Mesodermal cell (in vitro differentiated cells): ENCODE results near the gene UGT1A7.

Experiments
- H3K27ac ChIP-seq: 2 replicates; pipeline ENCODE4 v1.7.0; 2013; ENCODE audit warnings: mild to moderate bottlenecking, low read depth, low read length, moderate library complexity; ENCODE audit not compliant: severe bottlenecking
- H3K36me3 ChIP-seq: 2 replicates; pipeline ENCODE4 v1.7.1; 2013; ENCODE audit warnings: mild to moderate bottlenecking, low read length, moderate library complexity; ENCODE audit not compliant: control insufficient read depth, insufficient read depth
- H3K4me1 ChIP-seq: one replicate; pipeline ENCODE4 v1.7.1; 2013; ENCODE audit warnings: mild to moderate bottlenecking, low read length; ENCODE audit not compliant: insufficient read depth, control insufficient read depth, poor library complexity, severe bottlenecking
- H3K4me3 ChIP-seq: 2 replicates; pipeline ENCODE4 v1.7.0; 2013; ENCODE audit warnings: low read length, control low read depth, mild to moderate bottlenecking; ENCODE audit not compliant: insufficient read depth, poor library complexity, severe bottlenecking; ENCODE audit errors: extremely low read depth
- H3K9me3 ChIP-seq: 2 replicates; pipeline ENCODE4 v1.7.1; 2013; ENCODE audit warnings: mild to moderate bottlenecking, low read length, moderate library complexity; ENCODE audit not compliant: control insufficient read depth
- WGBS, 2 experiments: methylation state at CpG; one replicate each; pipeline ENCODE4 v1.1.5; 2013; ENCODE audit warnings: missing lambda C conversion rate in 2 of 2; ENCODE audit not compliant: insufficient coverage in 2 of 2; 5-methylcytosine and 5-hydroxymethylcytosine counted together

The UGT1A7 gene

GRCh38 chr2:233780771-233781170 lies 99.1 kb downstream of the UGT1A7 start:
- Histone ChIP-seq H3K9me3 (peaks cover 4% of the 10 kb centered on the region), H3K4me1 (no peaks in the 10 kb centered on the region), H3K4me3 (no peak overlapping the region), H3K27ac (no peak overlapping the region), H3K36me3 (no peaks in the 10 kb centered on the region)
- WGBS, 2 experiments, result no CpG with 5 or more reads among the region's 4 CpGs

- Histone ChIP-seq H3K36me3 (no peaks in the 10 kb centered on the region), H3K4me1 (no peaks in the 10 kb centered on the region), H3K27ac (no peak overlapping the region), H3K9me3 (no peaks in the 10 kb centered on the region), H3K4me3 (no peak overlapping the region)
- 91 to 94% methylated on average over 4 to 6 of the region's 7 CpGs for WGBS, 2 experiments
Measured at GRCh38 chr2:233789554-233789953, 107.9 kb downstream of the UGT1A7 start.

GRCh38 chr2:233791151-233791882 lies 109.6 kb downstream of the UGT1A7 start:
- no peaks in the 10 kb centered on the region for H3K36me3 ChIP-seq
- H3K4me1 ChIP-seq, result no peaks in the 10 kb centered on the region
- H3K9me3 ChIP-seq, result no peaks in the 10 kb centered on the region
- no peak overlapping the region for H3K27ac ChIP-seq
- H3K4me3 ChIP-seq, result no peak overlapping the region
- WGBS, 2 experiments, result 93 to 94% methylated on average over 12 to 18 of the region's 18 CpGs

- Histone ChIP-seq H3K27ac (no peak overlapping the region), H3K4me3 (no peak overlapping the region), H3K4me1 (no peaks in the 10 kb centered on the region), H3K9me3 (no peaks in the 10 kb centered on the region), H3K36me3 (no peaks in the 10 kb centered on the region)
- WGBS, 2 experiments, result 82 to 92% methylated on average over 9 of the region's 9 CpGs
Measured at GRCh38 chr2:233791883-233792329, 110.2 kb downstream of the UGT1A7 start.

GRCh38 chr2:233792720-233793119 lies 111.0 kb downstream of the UGT1A7 start:
- no peaks in the 10 kb centered on the region for H3K9me3 ChIP-seq
- H3K4me1 ChIP-seq, result no peaks in the 10 kb centered on the region
- WGBS, 2 experiments, result 87 to 99% methylated on average over 7 of the region's 7 CpGs
- no peaks in the 10 kb centered on the region for H3K36me3 ChIP-seq
- H3K27ac ChIP-seq, result no peak overlapping the region
- no peak overlapping the region for H3K4me3 ChIP-seq

- Histone ChIP-seq H3K36me3 (no peaks in the 10 kb centered on the region), H3K9me3 (no peaks in the 10 kb centered on the region), H3K4me3 (no peak overlapping the region), H3K27ac (no peak overlapping the region), H3K4me1 (no peaks in the 10 kb centered on the region)
- WGBS, 2 experiments, result 90 to 93% methylated on average over 14 to 16 of the region's 18 CpGs
Measured at GRCh38 chr2:233793465-233794127, 111.9 kb downstream of the UGT1A7 start.

GRCh38 chr2:233794128-233794658 lies 112.5 kb downstream of the UGT1A7 start:
- WGBS, 2 experiments, result 90% methylated on average over 13 to 16 of the region's 17 CpGs
- Histone ChIP-seq H3K27ac (no peak overlapping the region), H3K4me1 (no peaks in the 10 kb centered on the region), H3K9me3 (no peaks in the 10 kb centered on the region), H3K4me3 (no peak overlapping the region), H3K36me3 (no peaks in the 10 kb centered on the region)

GRCh38 chr2:233795735-233796171 lies 114.1 kb downstream of the UGT1A7 start:
- H3K4me3 ChIP-seq, result no peak overlapping the region
- no peaks in the 10 kb centered on the region for H3K4me1 ChIP-seq
- H3K27ac ChIP-seq, result no peak overlapping the region
- H3K9me3 ChIP-seq, result no peaks in the 10 kb centered on the region
- H3K36me3 ChIP-seq, result no peaks in the 10 kb centered on the region
- WGBS, 2 experiments, result 91 to 96% methylated on average over 13 of the region's 13 CpGs

- WGBS, 2 experiments, result 90 to 100% methylated on average over 4 to 5 of the region's 9 CpGs
- H3K36me3 ChIP-seq, result no peaks in the 10 kb centered on the region
- H3K27ac ChIP-seq, result no peak overlapping the region
- H3K4me3 ChIP-seq, result no peak overlapping the region
- no peaks in the 10 kb centered on the region for H3K4me1 ChIP-seq
- H3K9me3 ChIP-seq, result no peaks in the 10 kb centered on the region
Measured at GRCh38 chr2:233796254-233796653, 114.6 kb downstream of the UGT1A7 start.

- no peak overlapping the region for H3K4me3 ChIP-seq
- WGBS, 2 experiments, result 76 to 91% methylated on average over 14 of the region's 14 CpGs
- H3K4me1 ChIP-seq, result no peaks in the 10 kb centered on the region
- no peaks in the 10 kb centered on the region for H3K36me3 ChIP-seq
- H3K9me3 ChIP-seq, result no peaks in the 10 kb centered on the region
- H3K27ac ChIP-seq, result no peak overlapping the region
Measured at GRCh38 chr2:233798335-233799086, 116.8 kb downstream of the UGT1A7 start.
